B cell (primary cell): ENCODE measurements around the gene TMEM232.

ENCODE experiments used
- EZH2 ChIP-seq: IDR thresholded peaks from 2 replicates; pipeline ENCODE4 v1.6.1; 2012; ENCODE audit warnings: borderline replicate concordance, low read depth, mild to moderate bottlenecking, moderate library complexity, low read length; ENCODE audit not compliant: insufficient read depth, poor library complexity, severe bottlenecking
- TF ChIP-seq, protein P1 (sequence below): fragments of 200-600 bp; IDR thresholded peaks from one replicate; pipeline ENCODE4 v1.8.0; 2022; ENCODE audit warnings: antibody characterized with exemption, mild to moderate bottlenecking

DNA sequence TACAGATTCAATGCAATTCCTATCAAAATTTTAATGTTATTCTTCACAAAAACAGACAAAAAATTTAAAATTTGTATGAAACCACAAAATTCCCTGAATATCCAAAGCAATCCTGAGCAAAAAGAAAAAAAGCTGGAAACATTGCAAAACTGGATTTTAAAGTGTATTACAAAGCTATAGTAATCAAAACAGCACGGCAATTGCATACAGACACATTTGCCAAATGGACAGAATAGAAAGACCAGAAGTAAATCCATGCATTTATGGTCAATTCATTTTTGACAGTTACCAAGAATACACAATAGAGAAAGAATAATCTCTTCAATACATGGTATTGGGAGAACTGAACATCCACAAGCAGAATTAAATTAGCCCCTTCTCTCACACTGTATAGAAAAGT is 110.5 kb downstream of the TMEM232 start:
- TF ChIP-seq, protein P1, sequence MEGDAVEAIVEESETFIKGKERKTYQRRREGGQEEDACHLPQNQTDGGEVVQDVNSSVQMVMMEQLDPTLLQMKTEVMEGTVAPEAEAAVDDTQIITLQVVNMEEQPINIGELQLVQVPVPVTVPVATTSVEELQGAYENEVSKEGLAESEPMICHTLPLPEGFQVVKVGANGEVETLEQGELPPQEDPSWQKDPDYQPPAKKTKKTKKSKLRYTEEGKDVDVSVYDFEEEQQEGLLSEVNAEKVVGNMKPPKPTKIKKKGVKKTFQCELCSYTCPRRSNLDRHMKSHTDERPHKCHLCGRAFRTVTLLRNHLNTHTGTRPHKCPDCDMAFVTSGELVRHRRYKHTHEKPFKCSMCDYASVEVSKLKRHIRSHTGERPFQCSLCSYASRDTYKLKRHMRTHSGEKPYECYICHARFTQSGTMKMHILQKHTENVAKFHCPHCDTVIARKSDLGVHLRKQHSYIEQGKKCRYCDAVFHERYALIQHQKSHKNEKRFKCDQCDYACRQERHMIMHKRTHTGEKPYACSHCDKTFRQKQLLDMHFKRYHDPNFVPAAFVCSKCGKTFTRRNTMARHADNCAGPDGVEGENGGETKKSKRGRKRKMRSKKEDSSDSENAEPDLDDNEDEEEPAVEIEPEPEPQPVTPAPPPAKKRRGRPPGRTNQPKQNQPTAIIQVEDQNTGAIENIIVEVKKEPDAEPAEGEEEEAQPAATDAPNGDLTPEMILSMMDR: no peak
- TF ChIP-seq EZH2: no peak
